ENCODE measurements around the gene QPRT.

- TF ChIP-seq CTCF (IDR thresholded peaks at IDR 0.05) (no peak), POLR2AphosphoS5 (IDR thresholded peaks at IDR 0.05) (no peak), EP300 (IDR thresholded peaks at IDR 0.05; ENCODE audit: low read depth) (no peak)
Observed at GRCh38 chr16:29742683-29743275, 63.8 kb downstream of the QPRT start.

Measured in transverse colon (tissue), 4 donors.